Ovary (tissue), 9 donors: ENCODE measurements around the gene DDRGK1. TPM values are rescaled to one million over a fixed set of nuclear protein-coding genes. Genes with fewer than 3 reads are reported as not detected.

Experiments used
- DNase-seq, 5 donors: peaks; one replicate each; pipeline ENCODE4 v3.0.0-alpha.2; 2019 to 2020
- H3K27ac ChIP-seq, 2 donors: fragments of 200-600 bp; one replicate each; pipeline versions ENCODE4 v1.5.1 to v1.8.0; 2019 to 2022
- H3K27me3 ChIP-seq: fragments of 200-600 bp; one replicate; pipeline ENCODE4 v1.8.0; 2022
- H3K36me3 ChIP-seq: fragments of 200-600 bp; sonication (generic); one replicate; pipeline ENCODE4 v1.5.1; 2019
- H3K4me1 ChIP-seq: one replicate; pipeline ENCODE4 v1.8.1; 2013; ENCODE audit warnings: mild to moderate bottlenecking, moderate library complexity; ENCODE audit not compliant: insufficient read depth
- H3K4me3 ChIP-seq: fragments of 200-600 bp; sonication (generic); one replicate; pipeline ENCODE4 v1.5.1; 2017
- H3K9me3 ChIP-seq, 2 donors: fragments of 200-600 bp in 1 of 2; sonication (generic) in 1 of 2; one replicate each; pipeline versions ENCODE4 v1.5.1 to v1.8.1; 2013 to 2019; ENCODE audit warnings: mild to moderate bottlenecking in 1 of 2, moderate library complexity in 1 of 2
- CTCF ChIP-seq, 3 donors: fragments of 450-650 bp in 2 of 3; fragments of 200-600 bp in 1 of 3; IDR thresholded peaks; one replicate each; pipeline versions ENCODE4 v1.5.1 to v1.8.0; 2016 to 2022; ENCODE audit warnings: antibody characterized with exemption in 3 of 3, mild to moderate bottlenecking in 1 of 3
- EP300 ChIP-seq: sonication (generic); formaldehyde crosslinking; IDR thresholded peaks from one replicate; pipeline ENCODE4 v1.6.1; 2017; ENCODE audit warnings: antibody characterized with exemption
- POLR2A ChIP-seq: fragments of 450-650 bp; IDR thresholded peaks from one replicate; pipeline ENCODE4 v1.6.1; 2017; ENCODE audit warnings: antibody characterized with exemption, mild to moderate bottlenecking, moderate library complexity
- WGBS, 3 donors: extraction: QIAGEN DNeasy Blood & Tissue Kit in 1 of 3; methylation state at CpG; one replicate each; pipeline versions ENCODE4 v1.1.5 to v1.1.7; 2013 to 2017; 5-methylcytosine and 5-hydroxymethylcytosine counted together
- intact Hi-C, 4 donors: fragments of 100-400 bp; cut with DNase I; formaldehyde crosslinking; loops; one replicate each; pipeline versions ENCODE4 v1.11.0 to v1.15.1; 2022 to 2023
- polyA plus RNA-seq, 2 donors: library from polyadenylated mRNA; stranded (reverse); fragments of 200-250 nt in 1 of 2; fragments of 350-450 nt in 1 of 2; fragmentation: Illumina TruSeq in 1 of 2; extraction: RNeasy Lipid Tissue Mini Kit (QIAGEN cat#74804) in 1 of 2; gene quantifications; one replicate each; pipeline ENCODE4 v1.2.3, GENCODE V29; 2013 to 2014
- total RNA-seq, 7 donors: library from RNA; depleted of rRNA in 2 of 7; stranded (reverse); fragments of >200 nt in 2 of 7; fragmentation: NEBNext Ultra II Directional in 3 of 7; extraction: Animal tissue kit (Norgen Biotek cat#: 25700) in 3 of 7; gene quantifications; one replicate each; pipeline versions ENCODE4 v1.1.0 to v1.2.4, GENCODE V29; 2016 to 2023
- donor health status: DM: no; HTN: no; CAD: no; lungs with moderate emphysema.
- donor health status: DM: no; HTN: no; CAD: no.
- donor health status: Bipolar disorder and iron deficiency.
- donor health status: DM: yes; HTN: yes; CAD: no.
- donor health status: DM: no; HTN: no; CAD: no.
- donor health status: DM: yes; HTN: yes; CAD: no.

Gene DDRGK1
- total and polyA plus RNA-seq, 9 donors, result 38.5 to 63.9 (median 52.5) TPM

GRCh38 chr20:3194617-3195280, 9.7 kb downstream of the DDRGK1 start:
- H3K4me1 ChIP-seq, result no peaks in the 10 kb centered on the region
- H3K36me3 ChIP-seq, result no peaks in the 10 kb centered on the region
- H3K27ac ChIP-seq, result no peak overlapping the region
- 83 to 89% (median 89%) methylated on average over 8 to 10 of the region's 10 CpGs for WGBS, 3 donors
- TF ChIP-seq POLR2A, result no peak
- TF ChIP-seq EP300, result no peak
- TF ChIP-seq CTCF (IDR thresholded peaks at IDR 0.05), result no peak
- no peaks in the 10 kb centered on the region for H3K9me3 ChIP-seq
- no peak overlapping the region for H3K4me3 ChIP-seq
- no peaks in the 10 kb centered on the region for H3K27me3 ChIP-seq
- intact Hi-C loops, result no loop called here
- no peak for DNase-seq

- no peaks in the 10 kb centered on the region for H3K4me1 ChIP-seq
- 88 to 90% (median 89%) methylated on average over 14 of the region's 14 CpGs for WGBS, 3 donors
- H3K27ac ChIP-seq, result no peak overlapping the region
- TF ChIP-seq EP300 (no peak), CTCF (IDR thresholded peaks at IDR 0.05) (no peak), POLR2A (no peak)
- H3K9me3 ChIP-seq, result no peaks in the 10 kb centered on the region
- H3K27me3 ChIP-seq, result no peaks in the 10 kb centered on the region
- no peaks in the 10 kb centered on the region for H3K36me3 ChIP-seq
- intact Hi-C loops, result no loop called here
- H3K4me3 ChIP-seq, result no peak overlapping the region
- DNase-seq, result no peak
Observed at GRCh38 chr20:3193806-3194616, 10.5 kb downstream of the DDRGK1 start.

GRCh38 chr20:3192226-3193015, 12.1 kb downstream of the DDRGK1 start:
- Histone ChIP-seq H3K27me3 (no peaks in the 10 kb centered on the region), H3K4me1 (no peaks in the 10 kb centered on the region), H3K36me3 (no peaks in the 10 kb centered on the region), H3K4me3 (no peak overlapping the region), H3K27ac (no peak overlapping the region), H3K9me3 (no peaks in the 10 kb centered on the region)
- TF ChIP-seq CTCF (IDR thresholded peaks at IDR 0.05) (no peak), EP300 (no peak), POLR2A (no peak)
- intact Hi-C loops, result no loop called here
- 88 to 90% (median 89%) methylated on average over 18 of the region's 18 CpGs for WGBS, 3 donors
- DNase-seq, result no peak

- no peak for TF ChIP-seq POLR2A
- no peak for TF ChIP-seq CTCF (IDR thresholded peaks at IDR 0.05)
- TF ChIP-seq EP300, result no peak
- Histone ChIP-seq H3K27me3 (no peaks in the 10 kb centered on the region), H3K4me3 (no peak overlapping the region), H3K9me3 (no peaks in the 10 kb centered on the region), H3K36me3 (no peaks in the 10 kb centered on the region), H3K4me1 (no peaks in the 10 kb centered on the region), H3K27ac (no peak overlapping the region)
- 89 to 91% (median 90%) methylated on average over 14 of the region's 14 CpGs for WGBS, 3 donors
- DNase-seq, result no peak
- intact Hi-C loops, result no loop called here
Observed at GRCh38 chr20:3190681-3191111, 13.8 kb downstream of the DDRGK1 start.
